Nephron progenitor cell (in vitro differentiated cells): ENCODE data around the gene RAD51B.

Experiments
- DNase-seq: peaks from one replicate; pipeline ENCODE4 v3.0.0; 2021
- H3K27ac Mint-ChIP-seq: 2 replicates; pipeline ENCODE4 v1.8.0; 2021; ENCODE audit warnings: mild to moderate bottlenecking, moderate library complexity, mixed read lengths
- H3K27me3 Mint-ChIP-seq: 2 replicates; pipeline ENCODE4 v1.8.0; 2021; ENCODE audit warnings: mild to moderate bottlenecking, low read depth, mixed read lengths; ENCODE audit not compliant: poor library complexity
- H3K36me3 Mint-ChIP-seq: 2 replicates; pipeline ENCODE4 v1.8.0; 2021; ENCODE audit warnings: low read depth, mixed read lengths
- H3K4me1 Mint-ChIP-seq: 2 replicates; pipeline ENCODE4 v1.8.0; 2021; ENCODE audit warnings: mixed read lengths
- H3K4me3 Mint-ChIP-seq: 2 replicates; pipeline ENCODE4 v1.8.0; 2021; ENCODE audit warnings: mild to moderate bottlenecking, moderate library complexity, mixed read lengths
- H3K9me3 Mint-ChIP-seq: 2 replicates; pipeline ENCODE4 v1.8.0; 2021; ENCODE audit warnings: mild to moderate bottlenecking, moderate library complexity, mixed read lengths
- TF ChIP-seq, protein P1 (sequence below): fragments of 200-600 bp; sonication (generic); IDR thresholded peaks from 2 replicates; pipeline ENCODE4 v1.5.0; 2021; ENCODE audit warnings: antibody characterized with exemption

Gene RAD51B

GRCh38 chr14:68513137-68513536 is 693.6 kb downstream of the RAD51B start:
- Mint-ChIP-seq H3K27ac (no peak overlapping the region), H3K27me3 (peaks cover 8% of the 10 kb centered on the region), H3K36me3 (no peaks in the 10 kb centered on the region), H3K9me3 (no peaks in the 10 kb centered on the region), H3K4me3 (no peak overlapping the region), H3K4me1 (peaks cover 68% of the 10 kb centered on the region)
- TF ChIP-seq, protein P1, sequence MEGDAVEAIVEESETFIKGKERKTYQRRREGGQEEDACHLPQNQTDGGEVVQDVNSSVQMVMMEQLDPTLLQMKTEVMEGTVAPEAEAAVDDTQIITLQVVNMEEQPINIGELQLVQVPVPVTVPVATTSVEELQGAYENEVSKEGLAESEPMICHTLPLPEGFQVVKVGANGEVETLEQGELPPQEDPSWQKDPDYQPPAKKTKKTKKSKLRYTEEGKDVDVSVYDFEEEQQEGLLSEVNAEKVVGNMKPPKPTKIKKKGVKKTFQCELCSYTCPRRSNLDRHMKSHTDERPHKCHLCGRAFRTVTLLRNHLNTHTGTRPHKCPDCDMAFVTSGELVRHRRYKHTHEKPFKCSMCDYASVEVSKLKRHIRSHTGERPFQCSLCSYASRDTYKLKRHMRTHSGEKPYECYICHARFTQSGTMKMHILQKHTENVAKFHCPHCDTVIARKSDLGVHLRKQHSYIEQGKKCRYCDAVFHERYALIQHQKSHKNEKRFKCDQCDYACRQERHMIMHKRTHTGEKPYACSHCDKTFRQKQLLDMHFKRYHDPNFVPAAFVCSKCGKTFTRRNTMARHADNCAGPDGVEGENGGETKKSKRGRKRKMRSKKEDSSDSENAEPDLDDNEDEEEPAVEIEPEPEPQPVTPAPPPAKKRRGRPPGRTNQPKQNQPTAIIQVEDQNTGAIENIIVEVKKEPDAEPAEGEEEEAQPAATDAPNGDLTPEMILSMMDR = no peak
- no peak for DNase-seq

DNA sequence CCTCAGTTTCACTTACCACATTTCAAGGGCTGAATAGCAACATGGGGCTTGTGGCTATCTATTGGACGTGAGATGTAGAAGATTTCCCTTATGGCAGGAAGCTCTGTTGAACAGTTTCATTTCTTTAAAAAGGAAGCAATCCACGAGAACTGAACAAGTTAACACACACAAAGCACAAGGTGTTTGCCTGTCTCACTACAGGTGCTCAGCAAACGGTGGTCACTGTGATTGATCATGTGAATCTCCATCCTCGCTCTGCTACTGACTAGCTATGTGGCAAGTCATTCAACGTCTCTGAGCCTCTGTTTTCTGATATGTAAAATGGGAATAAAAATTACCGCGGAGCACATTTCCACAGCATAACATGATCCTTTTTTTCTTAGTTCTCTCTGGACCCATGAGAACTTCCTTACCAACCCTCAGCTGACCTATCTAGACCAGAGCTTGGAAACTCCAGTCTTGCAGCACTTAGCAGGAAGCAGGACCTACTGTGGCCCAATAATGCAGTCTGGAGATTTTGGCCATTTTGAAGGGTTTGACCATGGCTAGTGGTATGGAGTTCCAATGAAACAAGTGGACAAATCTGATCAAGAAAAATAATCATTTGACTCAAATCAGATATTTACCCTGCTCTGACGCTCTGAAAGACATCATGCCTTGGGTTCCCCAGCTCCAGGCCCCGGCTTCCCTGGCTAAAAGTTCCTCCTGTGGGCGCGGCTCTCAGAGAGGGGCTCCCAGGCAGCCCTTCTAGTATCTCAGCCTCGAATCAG is 694.4 kb downstream of the RAD51B start:
- no peak for DNase-seq
- Mint-ChIP-seq H3K4me3 (no peak overlapping the region), H3K9me3 (no peaks in the 10 kb centered on the region), H3K4me1 (peaks cover 77% of the 10 kb centered on the region), H3K27me3 (peaks cover 9% of the 10 kb centered on the region), H3K36me3 (no peaks in the 10 kb centered on the region), H3K27ac (peak overlapping the region; percentile 61)
- TF ChIP-seq, protein P1 = no peak

GRCh38 chr14:68514608-68515194 is 695.1 kb downstream of the RAD51B start:
- Mint-ChIP-seq H3K27ac (peak overlapping the region; percentile 61), H3K27me3 (peaks cover 9% of the 10 kb centered on the region), H3K4me1 (peaks cover 77% of the 10 kb centered on the region), H3K4me3 (no peak overlapping the region), H3K9me3 (no peaks in the 10 kb centered on the region), H3K36me3 (no peaks in the 10 kb centered on the region)
- DNase-seq = no peak
- TF ChIP-seq, protein P1 = no peak

- no peaks in the 10 kb centered on the region for H3K9me3 Mint-ChIP-seq
- no peaks in the 10 kb centered on the region for H3K36me3 Mint-ChIP-seq
- TF ChIP-seq, protein P1 = no peak
- H3K27ac Mint-ChIP-seq = no peak overlapping the region
- peaks cover 13% of the 10 kb centered on the region for H3K27me3 Mint-ChIP-seq
- H3K4me3 Mint-ChIP-seq = no peak overlapping the region
- peaks cover 71% of the 10 kb centered on the region for H3K4me1 Mint-ChIP-seq
- DNase-seq = no peak
These were observed 696.8 kb downstream of the RAD51B start for GRCh38 chr14:68516342-68516741.

- TF ChIP-seq, protein P1 = no peak
- H3K9me3 Mint-ChIP-seq = no peaks in the 10 kb centered on the region
- no peak for DNase-seq
- peaks cover 72% of the 10 kb centered on the region for H3K4me1 Mint-ChIP-seq
- H3K27ac Mint-ChIP-seq = peak overlapping the region; percentile 69
- peaks cover 13% of the 10 kb centered on the region for H3K27me3 Mint-ChIP-seq
- H3K4me3 Mint-ChIP-seq = no peak overlapping the region
- H3K36me3 Mint-ChIP-seq = no peaks in the 10 kb centered on the region
These were observed 698.6 kb downstream of the RAD51B start for GRCh38 chr14:68518166-68518565.
